Measurements from ENCODE around the gene PPIF. TPM values are rescaled to one million over a fixed set of nuclear protein-coding genes. Genes with fewer than 3 reads are reported as not detected.

Gene PPIF
- polyA plus RNA-seq, 1 donor (not counting 4 experiments of a cell fraction or from before 2014, with no cell fraction given): 71.3 TPM

GRCh38 chr10:79383974-79384606 is 36.8 kb downstream of the PPIF start:
- no peak for TF ChIP-seq EZH2 (IDR thresholded peaks at IDR 0.05; ENCODE audit: low read length)
- TF ChIP-seq CTCF (optimal IDR thresholded peaks at IDR 0.05 in 1 of 3, IDR thresholded peaks at IDR 0.05 in 1 of 3, conservative IDR thresholded peaks at IDR 0.05 in 1 of 3; ENCODE audit: extremely low read depth in 1 of 3, insufficient read depth in 2 of 3, low read length in 3 of 3): no peak
- no peaks in the 10 kb centered on the region for H3K9me1 ChIP-seq (ENCODE audit: control insufficient read depth, extremely low read depth, insufficient read depth, low read length)
- H3K27ac ChIP-seq (ENCODE audit: control insufficient read depth, insufficient read depth, low read length): no peak overlapping the region
- peaks cover 18% of the 10 kb centered on the region for H3K27me3 ChIP-seq (ENCODE audit: control insufficient read depth, extremely low read depth, insufficient read depth, low read length)
- FAIRE-seq (no peak), DNase-seq (ENCODE audit: low read depth, low spot score) (no peak)
- no peak overlapping the region for H3K9ac ChIP-seq (ENCODE audit: control insufficient read depth, extremely low read depth, insufficient read depth, low read length)
- no peaks in the 10 kb centered on the region for H4K20me1 ChIP-seq (ENCODE audit: control insufficient read depth, extremely low read depth, insufficient read depth, low read length)
- no peaks in the 10 kb centered on the region for H3K4me1 ChIP-seq (ENCODE audit: control insufficient read depth, extremely low read depth, insufficient read depth, low read length)
- no peaks in the 10 kb centered on the region for H3K9me3 ChIP-seq (ENCODE audit: control insufficient read depth, low read depth, low read length)
- no peaks in the 10 kb centered on the region for H3K36me3 ChIP-seq (ENCODE audit: control insufficient read depth in 2 of 2, extremely low read depth in 1 of 2, insufficient read depth in 2 of 2, low read length in 2 of 2)
- dilution Hi-C loops (cut with MboI; ENCODE audit: extremely low pct_ligation_motif_present, low sequenced_read_pairs): no loop called here
- no peak overlapping the region for H2AFZ ChIP-seq (ENCODE audit: control insufficient read depth, low read length)
- no peak overlapping the region for H3K4me3 ChIP-seq (ENCODE audit: control insufficient read depth in 2 of 3, extremely low read depth in 1 of 3, insufficient read depth in 2 of 3, low read depth in 1 of 3, low read length in 3 of 3)
- no peaks in the 10 kb centered on the region for H3K79me2 ChIP-seq (ENCODE audit: control insufficient read depth, insufficient read depth, low read length)
- no peak overlapping the region for H3K4me2 ChIP-seq (ENCODE audit: control insufficient read depth, extremely low read depth, insufficient read depth, low read depth, low read length)

GRCh38 chr10:79384773-79385391 is 37.6 kb downstream of the PPIF start:
- Histone ChIP-seq H4K20me1 (ENCODE audit: control insufficient read depth, extremely low read depth, insufficient read depth, low read length) (no peaks in the 10 kb centered on the region), H3K9me3 (ENCODE audit: control insufficient read depth, low read depth, low read length) (no peaks in the 10 kb centered on the region), H3K27ac (ENCODE audit: control insufficient read depth, insufficient read depth, low read length) (no peak overlapping the region), H3K79me2 (ENCODE audit: control insufficient read depth, insufficient read depth, low read length) (no peaks in the 10 kb centered on the region), H3K36me3 (ENCODE audit: control insufficient read depth in 2 of 2, extremely low read depth in 1 of 2, insufficient read depth in 2 of 2, low read length in 2 of 2) (no peaks in the 10 kb centered on the region), H3K4me1 (ENCODE audit: control insufficient read depth, extremely low read depth, insufficient read depth, low read length) (no peaks in the 10 kb centered on the region), H3K9me1 (ENCODE audit: control insufficient read depth, extremely low read depth, insufficient read depth, low read length) (no peaks in the 10 kb centered on the region), H3K9ac (ENCODE audit: control insufficient read depth, extremely low read depth, insufficient read depth, low read length) (no peak overlapping the region), H3K4me3 (ENCODE audit: control insufficient read depth in 2 of 3, extremely low read depth in 1 of 3, insufficient read depth in 2 of 3, low read depth in 1 of 3, low read length in 3 of 3) (no peak overlapping the region), H3K4me2 (ENCODE audit: control insufficient read depth, extremely low read depth, insufficient read depth, low read depth, low read length) (no peak overlapping the region), H3K27me3 (ENCODE audit: control insufficient read depth, extremely low read depth, insufficient read depth, low read length) (peaks cover 14% of the 10 kb centered on the region), H2AFZ (ENCODE audit: control insufficient read depth, low read length) (no peak overlapping the region)
- no peak for DNase-seq (ENCODE audit: low read depth, low spot score)
- TF ChIP-seq CTCF (optimal IDR thresholded peaks at IDR 0.05 in 1 of 3, IDR thresholded peaks at IDR 0.05 in 1 of 3, conservative IDR thresholded peaks at IDR 0.05 in 1 of 3; ENCODE audit: extremely low read depth in 1 of 3, insufficient read depth in 2 of 3, low read length in 3 of 3) (no peak), EZH2 (IDR thresholded peaks at IDR 0.05; ENCODE audit: low read length) (no peak)
- no peak for FAIRE-seq
- dilution Hi-C loops (cut with MboI; ENCODE audit: extremely low pct_ligation_motif_present, low sequenced_read_pairs): no loop called here

Measured in keratinocyte (primary cell).